CD4-positive, CD25-positive, alpha-beta regulatory T cell (primary cell): Measurements from ENCODE around the gene HSPA12B. TPM values are rescaled to one million over a fixed set of nuclear protein-coding genes. Genes with fewer than 3 reads are reported as not detected.
A peak's percentile ranks its signal among the peaks of the same experiment; 100 is the strongest.

Source experiments
- ATAC-seq, 2 donors: fragments of 150-1000 bp; cut with Tn5 transposase; one replicate each; pipeline ENCODE4 v1.10.0; 2021; ENCODE audit warnings: low read depth in 2 of 2, moderate number of reproducible peaks in 2 of 2, moderate library complexity in 1 of 2
- DNase-seq, 3 donors: peaks; one replicate each; pipeline versions ENCODE4 v3.0.0 to v3.0.0-alpha.2; 2012 to 2022; ENCODE audit warnings: mixed read lengths in 1 of 3
- H3K27ac ChIP-seq: one replicate; pipeline ENCODE4 v1.7.0; 2013; ENCODE audit warnings: mild to moderate bottlenecking, low read length; ENCODE audit not compliant: insufficient read depth, poor library complexity, severe bottlenecking
- H3K27me3 ChIP-seq: one replicate; pipeline ENCODE4 v1.7.0; 2013; ENCODE audit warnings: low read length; ENCODE audit not compliant: control insufficient read depth, insufficient read depth
- H3K36me3 ChIP-seq: one replicate; pipeline ENCODE4 v1.7.0; 2013; ENCODE audit warnings: mild to moderate bottlenecking, low read length, moderate library complexity; ENCODE audit not compliant: control insufficient read depth, insufficient read depth
- H3K4me1 ChIP-seq: 2 replicates; pipeline ENCODE4 v1.7.0; 2013; ENCODE audit warnings: mild to moderate bottlenecking, low read length; ENCODE audit not compliant: insufficient read depth, control insufficient read depth, poor library complexity, severe bottlenecking
- H3K4me3 ChIP-seq: one replicate; pipeline ENCODE4 v1.7.0; 2013; ENCODE audit warnings: low read depth, mild to moderate bottlenecking, low read length, moderate library complexity
- H3K9me3 ChIP-seq, 2 experiments: 1 replicate in 1 of 2; 2 replicates in 1 of 2; pipeline ENCODE4 v1.7.0; 2013; ENCODE audit warnings: low read length in 2 of 2, mild to moderate bottlenecking in 1 of 2, moderate library complexity in 1 of 2; ENCODE audit not compliant: control insufficient read depth in 2 of 2
- H3K27ac Mint-ChIP-seq, 3 donors: one replicate each; pipeline ENCODE4 v1.8.0; 2020 to 2022; ENCODE audit warnings: mild to moderate bottlenecking in 3 of 3, mixed read lengths in 3 of 3, moderate library complexity in 2 of 3
- H3K27me3 Mint-ChIP-seq: one replicate; pipeline ENCODE4 v1.8.0; 2022; ENCODE audit warnings: mild to moderate bottlenecking, mixed read lengths
- H3K36me3 Mint-ChIP-seq: one replicate; pipeline ENCODE4 v1.8.0; 2020; ENCODE audit warnings: mixed read lengths
- H3K4me1 Mint-ChIP-seq, 4 donors: one replicate each; pipeline ENCODE4 v1.8.0; 2020 to 2022; ENCODE audit warnings: mixed read lengths in 4 of 4, mild to moderate bottlenecking in 1 of 4
- H3K4me3 Mint-ChIP-seq, 4 donors: one replicate each; pipeline ENCODE4 v1.8.0; 2020 to 2022; ENCODE audit warnings: mild to moderate bottlenecking in 4 of 4, mixed read lengths in 4 of 4, moderate library complexity in 3 of 4
- H3K9me3 Mint-ChIP-seq, 7 donors: one replicate each; pipeline ENCODE4 v1.8.0; 2020 to 2022; ENCODE audit warnings: mixed read lengths in 7 of 7, mild to moderate bottlenecking in 3 of 7, moderate library complexity in 2 of 7
- polyA plus RNA-seq, 4 donors: library from polyadenylated mRNA; unstranded; fragments of 300-500 nt; fragmentation: Illumina TruSeq; gene quantifications; one replicate each; pipeline ENCODE4 v1.2.3, GENCODE V29; 2021
- total RNA-seq: library from RNA; stranded (reverse); gene quantifications from one replicate; pipeline ENCODE4 v1.2.3, GENCODE V29; 2022

HSPA12B gene
- total and polyA plus RNA-seq, 5 donors from 2014 or later = 0.09 TPM; not detected in 4

- Histone ChIP-seq H3K4me3 (no peak overlapping the region), H3K9me3 (no peaks in the 10 kb centered on the region), H3K36me3 (no peaks in the 10 kb centered on the region), H3K27ac (no peak overlapping the region), H3K4me1 (peaks cover 8% of the 10 kb centered on the region), H3K27me3 (peaks cover 2% of the 10 kb centered on the region)
- peaks cover 8% of the 10 kb centered on the region for H3K27me3 Mint-ChIP-seq
- no peak overlapping the region for H3K27ac Mint-ChIP-seq
- peaks cover 0 to 2% (median 0%) of the 10 kb centered on the region in 7 donors for H3K9me3 Mint-ChIP-seq
- DNase-seq (no peak), ATAC-seq (no peak)
- H3K4me3 Mint-ChIP-seq = no peak overlapping the region
- peaks cover 0 to 12% (median 3%) of the 10 kb centered on the region in 4 donors for H3K4me1 Mint-ChIP-seq
- H3K36me3 Mint-ChIP-seq = no peaks in the 10 kb centered on the region
Measured at GRCh38 chr20:3740615-3741301, 8.3 kb downstream of the HSPA12B start.

- Histone ChIP-seq H3K27ac (no peak overlapping the region), H3K9me3 (no peaks in the 10 kb centered on the region), H3K36me3 (no peaks in the 10 kb centered on the region), H3K4me3 (no peak overlapping the region), H3K4me1 (peaks cover 8% of the 10 kb centered on the region), H3K27me3 (no peaks in the 10 kb centered on the region)
- Mint-ChIP-seq H3K9me3 (peaks cover 0 to 2% (median 0%) of the 10 kb centered on the region in 7 donors), H3K27me3 (no peaks in the 10 kb centered on the region), H3K4me3 (no peak overlapping the region), H3K27ac (no peak overlapping the region), H3K36me3 (no peaks in the 10 kb centered on the region), H3K4me1 (peaks cover 0 to 12% (median 3%) of the 10 kb centered on the region in 4 donors)
- DNase-seq (no peak), ATAC-seq (no peak)
Measured at GRCh38 chr20:3741836-3742458, 9.5 kb downstream of the HSPA12B start.

GRCh38 chr20:3743251-3743650 lies 10.8 kb downstream of the HSPA12B start:
- Mint-ChIP-seq H3K4me1 (peaks cover 0 to 14% (median 3%) of the 10 kb centered on the region in 4 donors), H3K27ac (no peak overlapping the region), H3K4me3 (no peak overlapping the region), H3K27me3 (peaks cover 4% of the 10 kb centered on the region), H3K36me3 (no peaks in the 10 kb centered on the region), H3K9me3 (peaks cover 0 to 2% (median 0%) of the 10 kb centered on the region in 7 donors)
- Histone ChIP-seq H3K9me3 (no peaks in the 10 kb centered on the region), H3K27me3 (no peaks in the 10 kb centered on the region), H3K27ac (no peak overlapping the region), H3K4me3 (no peak overlapping the region), H3K36me3 (no peaks in the 10 kb centered on the region), H3K4me1 (peaks cover 8% of the 10 kb centered on the region)
- ATAC-seq (no peak), DNase-seq (no peak)

- H3K9me3 ChIP-seq = no peaks in the 10 kb centered on the region
- peak overlapping the region in 1 of 3 donors; percentile 89 for H3K27ac Mint-ChIP-seq
- peaks cover 4% of the 10 kb centered on the region for H3K27me3 Mint-ChIP-seq
- no peaks in the 10 kb centered on the region for H3K36me3 ChIP-seq
- ATAC-seq (no peak), DNase-seq (no peak)
- H3K4me3 ChIP-seq = no peak overlapping the region
- no peaks in the 10 kb centered on the region for H3K27me3 ChIP-seq
- peaks cover 8% of the 10 kb centered on the region for H3K4me1 ChIP-seq
- peak overlapping the region in 1 of 4 donors; percentile 79 for H3K4me3 Mint-ChIP-seq
- no peaks in the 10 kb centered on the region for H3K36me3 Mint-ChIP-seq
- peaks cover 0 to 2% (median 0%) of the 10 kb centered on the region in 7 donors for H3K9me3 Mint-ChIP-seq
- peaks cover 0 to 14% (median 3%) of the 10 kb centered on the region in 4 donors for H3K4me1 Mint-ChIP-seq
- H3K27ac ChIP-seq = no peak overlapping the region
Measured at GRCh38 chr20:3744037-3744436, 11.6 kb downstream of the HSPA12B start.

- no peaks in the 10 kb centered on the region for H3K9me3 ChIP-seq
- no peaks in the 10 kb centered on the region for H3K36me3 ChIP-seq
- peak overlapping the region; percentile 19 to 84 (median 69) for H3K4me3 Mint-ChIP-seq
- peaks cover 8% of the 10 kb centered on the region for H3K4me1 ChIP-seq
- H3K9me3 Mint-ChIP-seq = peaks cover 0 to 2% (median 0%) of the 10 kb centered on the region in 7 donors
- H3K27ac ChIP-seq = no peak overlapping the region
- H3K27ac Mint-ChIP-seq = peak overlapping the region; percentile 26 to 89 (median 81)
- H3K4me1 Mint-ChIP-seq = peaks cover 0 to 14% (median 3%) of the 10 kb centered on the region in 4 donors
- peak; percentile 66 to 78 for ATAC-seq
- H3K27me3 ChIP-seq = no peaks in the 10 kb centered on the region
- H3K27me3 Mint-ChIP-seq = peaks cover 4% of the 10 kb centered on the region
- H3K36me3 Mint-ChIP-seq = no peaks in the 10 kb centered on the region
- peak; percentile 71 to 80 (median 72) for DNase-seq
- peak overlapping the region; percentile 24 for H3K4me3 ChIP-seq
Measured at GRCh38 chr20:3744806-3745685, 12.6 kb downstream of the HSPA12B start.

- Mint-ChIP-seq H3K4me3 (no peak overlapping the region), H3K36me3 (no peaks in the 10 kb centered on the region)
Measured at GRCh38 chr20:3745686-3746173, 13.2 kb downstream of the HSPA12B start.

GRCh38 chr20:3747471-3747870 lies 15.0 kb downstream of the HSPA12B start:
- no peak for ATAC-seq
- Histone ChIP-seq H3K9me3 (no peaks in the 10 kb centered on the region), H3K27ac (no peak overlapping the region), H3K4me1 (peaks cover 8% of the 10 kb centered on the region), H3K27me3 (no peaks in the 10 kb centered on the region), H3K4me3 (no peak overlapping the region), H3K36me3 (no peaks in the 10 kb centered on the region)
- Mint-ChIP-seq H3K9me3 (peaks cover 0 to 2% (median 0%) of the 10 kb centered on the region in 7 donors), H3K4me1 (peaks cover 0 to 19% (median 3%) of the 10 kb centered on the region in 4 donors), H3K36me3 (no peaks in the 10 kb centered on the region), H3K4me3 (no peak overlapping the region), H3K27me3 (peaks cover 4% of the 10 kb centered on the region), H3K27ac (no peak overlapping the region)
- DNase-seq = no peak

More at GRCh38 chr20:3745686-3746173, 13.2 kb downstream of the HSPA12B start:
- H3K27me3 Mint-ChIP-seq = peaks cover 4% of the 10 kb centered on the region
- Histone ChIP-seq H3K36me3 (no peaks in the 10 kb centered on the region), H3K4me3 (no peak overlapping the region), H3K4me1 (peaks cover 8% of the 10 kb centered on the region), H3K27ac (no peak overlapping the region), H3K27me3 (no peaks in the 10 kb centered on the region), H3K9me3 (no peaks in the 10 kb centered on the region)
- no peak for ATAC-seq
- peaks cover 0 to 2% (median 0%) of the 10 kb centered on the region in 7 donors for H3K9me3 Mint-ChIP-seq
- H3K4me1 Mint-ChIP-seq = peaks cover 0 to 14% (median 3%) of the 10 kb centered on the region in 4 donors
- no peak for DNase-seq
- H3K27ac Mint-ChIP-seq = no peak overlapping the region
